ENCODE results near the gene HERC5.

Gene HERC5

DNA sequence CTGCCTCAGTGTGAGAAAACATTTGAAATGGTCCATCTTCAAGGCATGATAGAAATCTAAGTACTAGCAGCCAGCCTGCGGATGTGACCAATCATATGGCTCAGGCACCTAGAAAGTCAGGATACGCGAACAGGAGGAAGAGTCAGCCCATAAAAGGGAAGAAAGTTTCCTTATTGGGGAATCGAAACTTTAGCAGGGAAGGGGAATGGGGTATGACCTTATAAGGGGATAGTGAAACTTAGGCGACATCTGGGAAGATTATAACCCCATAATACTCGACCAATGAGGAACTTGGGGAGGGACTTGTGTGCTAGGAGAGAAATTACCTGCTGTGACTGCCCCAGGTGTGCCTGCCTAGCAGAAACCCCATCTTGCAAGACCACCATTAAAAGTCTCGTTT is 92.9 kb downstream of the HERC5 start:
- Mint-ChIP-seq H3K4me1 (no peaks in the 10 kb centered on the region), H3K4me3 (no peak overlapping the region), H3K27ac (no peak overlapping the region), H3K9me3 (no peaks in the 10 kb centered on the region), H3K36me3 (ENCODE audit: low read depth) (no peaks in the 10 kb centered on the region), H3K27me3 (ENCODE audit: low read depth) (no peaks in the 10 kb centered on the region)
- TF ChIP-seq, protein P1, sequence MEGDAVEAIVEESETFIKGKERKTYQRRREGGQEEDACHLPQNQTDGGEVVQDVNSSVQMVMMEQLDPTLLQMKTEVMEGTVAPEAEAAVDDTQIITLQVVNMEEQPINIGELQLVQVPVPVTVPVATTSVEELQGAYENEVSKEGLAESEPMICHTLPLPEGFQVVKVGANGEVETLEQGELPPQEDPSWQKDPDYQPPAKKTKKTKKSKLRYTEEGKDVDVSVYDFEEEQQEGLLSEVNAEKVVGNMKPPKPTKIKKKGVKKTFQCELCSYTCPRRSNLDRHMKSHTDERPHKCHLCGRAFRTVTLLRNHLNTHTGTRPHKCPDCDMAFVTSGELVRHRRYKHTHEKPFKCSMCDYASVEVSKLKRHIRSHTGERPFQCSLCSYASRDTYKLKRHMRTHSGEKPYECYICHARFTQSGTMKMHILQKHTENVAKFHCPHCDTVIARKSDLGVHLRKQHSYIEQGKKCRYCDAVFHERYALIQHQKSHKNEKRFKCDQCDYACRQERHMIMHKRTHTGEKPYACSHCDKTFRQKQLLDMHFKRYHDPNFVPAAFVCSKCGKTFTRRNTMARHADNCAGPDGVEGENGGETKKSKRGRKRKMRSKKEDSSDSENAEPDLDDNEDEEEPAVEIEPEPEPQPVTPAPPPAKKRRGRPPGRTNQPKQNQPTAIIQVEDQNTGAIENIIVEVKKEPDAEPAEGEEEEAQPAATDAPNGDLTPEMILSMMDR (IDR thresholded peaks at IDR 0.05; ENCODE audit: unreplicated experiment in 3 of 3): no peak

All from nephron (organoid).